WI38 (cell line): ENCODE data around the gene PLEKHA8.
"Not testable (repeated sequence)": the region's sequence is repeated elsewhere in the genome, so short reads cannot be mapped to it uniquely, and the experiment has no call there.

Experiments used
- H3K4me3 ChIP-seq: 2 replicates; pipeline ENCODE4 v1.5.1; 2011; ENCODE audit warnings: low read depth, mild to moderate bottlenecking, control low read depth, low read length
- TF ChIP-seq, protein P1 (sequence below): IDR thresholded peaks from 2 replicates; pipeline ENCODE4 v1.5.1; 2012; ENCODE audit warnings: low read depth, mild to moderate bottlenecking, control low read depth, low read length

PLEKHA8 gene

GRCh38 chr7:30046127-30046770 is 18.0 kb downstream of the PLEKHA8 start:
- TF ChIP-seq, protein P1, sequence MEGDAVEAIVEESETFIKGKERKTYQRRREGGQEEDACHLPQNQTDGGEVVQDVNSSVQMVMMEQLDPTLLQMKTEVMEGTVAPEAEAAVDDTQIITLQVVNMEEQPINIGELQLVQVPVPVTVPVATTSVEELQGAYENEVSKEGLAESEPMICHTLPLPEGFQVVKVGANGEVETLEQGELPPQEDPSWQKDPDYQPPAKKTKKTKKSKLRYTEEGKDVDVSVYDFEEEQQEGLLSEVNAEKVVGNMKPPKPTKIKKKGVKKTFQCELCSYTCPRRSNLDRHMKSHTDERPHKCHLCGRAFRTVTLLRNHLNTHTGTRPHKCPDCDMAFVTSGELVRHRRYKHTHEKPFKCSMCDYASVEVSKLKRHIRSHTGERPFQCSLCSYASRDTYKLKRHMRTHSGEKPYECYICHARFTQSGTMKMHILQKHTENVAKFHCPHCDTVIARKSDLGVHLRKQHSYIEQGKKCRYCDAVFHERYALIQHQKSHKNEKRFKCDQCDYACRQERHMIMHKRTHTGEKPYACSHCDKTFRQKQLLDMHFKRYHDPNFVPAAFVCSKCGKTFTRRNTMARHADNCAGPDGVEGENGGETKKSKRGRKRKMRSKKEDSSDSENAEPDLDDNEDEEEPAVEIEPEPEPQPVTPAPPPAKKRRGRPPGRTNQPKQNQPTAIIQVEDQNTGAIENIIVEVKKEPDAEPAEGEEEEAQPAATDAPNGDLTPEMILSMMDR: no peak

DNA sequence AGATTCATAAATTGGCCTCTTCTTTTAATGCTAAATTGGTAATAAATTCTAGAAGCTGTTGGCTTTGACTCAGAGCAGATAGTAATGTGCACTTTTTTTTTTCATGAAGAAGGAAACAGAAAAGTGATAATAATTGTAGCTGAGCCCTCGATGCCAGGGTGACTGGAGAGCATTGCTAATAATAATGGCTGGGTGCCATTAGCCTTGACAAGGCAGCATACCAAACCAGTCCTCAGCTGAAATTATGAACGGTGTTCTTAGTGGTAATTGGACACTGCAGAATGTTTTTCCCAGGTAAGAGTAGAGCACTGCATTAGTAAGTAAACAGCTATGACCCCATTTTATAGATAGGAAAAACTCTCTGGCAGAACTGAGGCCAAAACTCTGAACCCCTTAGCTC is 18.9 kb downstream of the PLEKHA8 start:
- TF ChIP-seq, protein P1: no peak
- H3K4me3 ChIP-seq: no peak overlapping the region

More at GRCh38 chr7:30046127-30046770, 18.0 kb downstream of the PLEKHA8 start:
- no peak overlapping the region for H3K4me3 ChIP-seq

DNA sequence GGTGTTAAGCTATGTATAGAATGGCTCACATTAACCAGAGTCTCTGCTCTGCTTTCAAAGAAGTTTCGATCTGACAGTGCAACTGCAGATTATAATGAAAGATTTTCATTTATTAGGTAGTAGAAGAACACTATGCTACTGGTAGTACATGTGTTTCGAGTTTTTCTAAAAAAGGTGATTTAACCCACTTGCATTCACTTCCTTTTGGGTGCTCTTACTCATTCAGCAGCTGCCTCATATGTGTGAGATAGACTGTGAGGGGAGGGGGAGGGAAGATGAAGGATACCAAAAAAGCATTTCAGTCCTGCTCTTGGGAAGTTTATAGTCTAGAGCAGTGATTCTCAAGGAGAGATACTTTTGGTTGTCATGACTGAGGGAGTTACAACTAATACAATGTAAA is 20.4 kb downstream of the PLEKHA8 start:
- no peak overlapping the region for H3K4me3 ChIP-seq
- TF ChIP-seq, protein P1: no peak

DNA sequence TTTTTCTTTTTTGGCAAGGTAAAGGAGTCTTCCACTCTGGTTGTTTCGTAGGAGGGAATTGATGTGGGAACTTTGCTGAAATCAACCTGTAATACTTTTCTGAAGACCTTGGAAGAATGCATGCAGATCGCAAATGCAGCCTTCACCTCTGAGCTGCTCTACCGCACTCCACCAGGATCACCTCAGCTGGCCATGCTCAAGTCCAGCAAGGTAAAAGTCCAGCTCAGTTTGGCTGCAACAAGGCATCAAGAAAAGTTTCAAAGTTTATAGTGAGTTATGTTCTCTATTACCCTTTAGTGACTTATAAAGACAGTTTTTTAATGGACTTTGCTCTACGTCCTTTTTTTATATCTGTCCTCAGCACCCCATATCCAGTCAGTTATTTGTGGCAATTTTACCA is 21.0 kb downstream of the PLEKHA8 start:
- TF ChIP-seq, protein P1: no peak
- H3K4me3 ChIP-seq: no peak overlapping the region

- TF ChIP-seq, protein P1: no peak
- no peak overlapping the region for H3K4me3 ChIP-seq
Measured at GRCh38 chr7:30053068-30053467, 24.9 kb downstream of the PLEKHA8 start.

DNA sequence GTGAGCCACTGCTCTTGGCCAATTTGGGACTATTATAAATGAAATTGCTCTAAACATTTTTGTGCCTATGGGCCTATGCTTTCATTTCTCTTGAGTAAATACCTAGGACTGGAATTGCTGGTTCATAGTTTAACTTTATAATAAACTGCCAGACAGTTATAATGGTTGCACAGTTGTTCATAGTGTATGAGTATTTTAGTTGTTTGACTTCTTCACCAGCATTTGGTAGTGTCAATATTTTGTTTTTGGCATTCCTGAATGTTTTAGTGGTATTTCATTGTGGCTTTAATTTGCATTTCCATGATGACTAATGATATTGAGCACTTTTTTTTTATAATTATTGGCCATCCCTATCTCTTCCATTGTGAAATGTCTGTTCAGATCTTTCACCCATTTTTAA is 29.5 kb downstream of the PLEKHA8 start:
- TF ChIP-seq, protein P1: no peak
- H3K4me3 ChIP-seq: no peak overlapping the region

GRCh38 chr7:30061786-30062185 is 33.6 kb downstream of the PLEKHA8 start:
- not testable (repeated sequence) for H3K4me3 ChIP-seq
- TF ChIP-seq, protein P1: peak; percentile 32; the same call in 1 of the 2 replicates
